GM18505 (cell line): ENCODE results near the gene NFATC1.

Experiments used
- ATAC-seq: cut with Tn5 transposase; IDR thresholded peaks from one replicate; pipeline ENCODE4 v1.9.1; 2021; ENCODE audit not compliant: unreplicated experiment
- POLR2A ChIP-seq: IDR thresholded peaks from 4 replicates; pipeline ENCODE4 v1.6.1; 2011; ENCODE audit warnings: borderline replicate concordance; ENCODE audit not compliant: insufficient read depth, insufficient read length; ENCODE audit errors: extremely low read depth

The NFATC1 gene

DNA sequence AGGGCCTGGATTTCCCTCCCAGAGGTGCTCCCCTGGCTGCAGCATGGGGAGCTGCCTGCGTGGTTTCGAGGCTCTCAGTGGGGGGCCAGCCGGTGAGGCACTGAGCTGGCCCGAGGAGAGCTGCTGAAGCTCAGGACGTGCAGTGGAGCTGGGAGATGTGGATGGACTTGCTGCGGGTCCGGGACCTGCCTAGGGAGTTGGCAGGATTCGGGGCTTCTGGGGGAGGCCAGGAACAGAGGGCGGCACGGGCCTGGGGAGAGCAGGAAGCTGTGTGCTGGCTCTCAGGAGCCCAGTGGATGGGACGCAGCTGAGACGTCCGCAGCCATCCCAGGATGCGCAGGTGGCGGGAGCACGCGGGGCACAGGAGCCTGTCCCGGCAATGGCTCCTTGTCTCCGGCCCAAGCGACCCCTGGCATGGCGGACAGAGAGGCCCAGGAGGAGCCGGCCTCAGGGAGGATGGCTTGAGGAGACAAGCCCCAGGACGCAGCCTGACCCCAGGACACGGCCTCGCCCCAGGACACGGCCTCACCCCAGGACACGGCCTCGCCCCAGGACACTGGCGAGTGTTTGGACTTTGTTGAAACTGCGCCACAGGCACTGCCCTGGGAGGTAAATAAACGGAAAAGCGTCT is 116.1 kb downstream of the NFATC1 start:
- ATAC-seq, result no peak
- no peak for TF ChIP-seq POLR2A

DNA sequence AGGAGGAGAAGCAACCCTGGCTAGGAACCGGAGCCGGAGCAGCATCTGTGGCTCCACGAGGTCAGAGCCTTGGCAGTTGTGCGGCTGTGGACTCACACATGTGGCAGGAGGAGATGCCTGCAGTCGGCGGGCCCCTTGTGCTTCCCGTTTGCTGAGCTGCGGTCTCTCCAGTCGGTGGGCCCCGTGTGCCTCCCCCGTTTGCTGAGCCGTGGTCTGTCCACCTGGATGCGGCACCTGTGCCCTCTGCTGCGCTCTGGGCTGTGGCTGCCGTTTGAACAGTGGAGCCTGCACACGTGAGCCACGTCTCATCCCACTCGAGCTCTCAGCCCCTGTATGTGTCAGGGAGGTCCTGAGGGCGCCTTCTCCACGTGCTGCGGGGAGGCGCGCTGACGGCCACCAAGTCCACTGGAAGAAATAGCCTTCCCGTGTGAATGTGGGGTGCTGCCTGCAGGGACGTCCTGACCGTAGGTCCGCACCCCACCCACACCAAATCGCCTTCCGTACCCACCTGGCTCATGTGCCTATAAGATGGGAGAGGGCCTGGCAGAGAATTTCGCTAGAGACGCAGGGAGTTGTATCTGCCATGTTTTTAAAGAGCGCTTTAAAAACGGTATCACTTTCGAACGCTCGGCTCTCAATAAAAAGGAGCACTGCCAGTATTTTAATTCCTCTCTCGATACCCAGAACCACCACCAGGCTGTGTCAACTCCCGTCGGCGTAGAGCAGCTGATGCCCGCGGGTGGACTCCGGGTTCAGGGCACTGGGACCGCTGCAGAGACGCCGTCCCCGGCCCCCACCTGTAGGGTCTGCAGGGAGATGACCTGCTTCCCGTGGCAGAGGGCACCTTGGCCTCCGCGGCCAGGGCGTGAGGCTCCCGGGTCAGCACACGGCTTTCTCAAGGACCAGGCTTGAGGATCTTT is 117.0 kb downstream of the NFATC1 start:
- no peak for TF ChIP-seq POLR2A
- ATAC-seq, result no peak

DNA sequence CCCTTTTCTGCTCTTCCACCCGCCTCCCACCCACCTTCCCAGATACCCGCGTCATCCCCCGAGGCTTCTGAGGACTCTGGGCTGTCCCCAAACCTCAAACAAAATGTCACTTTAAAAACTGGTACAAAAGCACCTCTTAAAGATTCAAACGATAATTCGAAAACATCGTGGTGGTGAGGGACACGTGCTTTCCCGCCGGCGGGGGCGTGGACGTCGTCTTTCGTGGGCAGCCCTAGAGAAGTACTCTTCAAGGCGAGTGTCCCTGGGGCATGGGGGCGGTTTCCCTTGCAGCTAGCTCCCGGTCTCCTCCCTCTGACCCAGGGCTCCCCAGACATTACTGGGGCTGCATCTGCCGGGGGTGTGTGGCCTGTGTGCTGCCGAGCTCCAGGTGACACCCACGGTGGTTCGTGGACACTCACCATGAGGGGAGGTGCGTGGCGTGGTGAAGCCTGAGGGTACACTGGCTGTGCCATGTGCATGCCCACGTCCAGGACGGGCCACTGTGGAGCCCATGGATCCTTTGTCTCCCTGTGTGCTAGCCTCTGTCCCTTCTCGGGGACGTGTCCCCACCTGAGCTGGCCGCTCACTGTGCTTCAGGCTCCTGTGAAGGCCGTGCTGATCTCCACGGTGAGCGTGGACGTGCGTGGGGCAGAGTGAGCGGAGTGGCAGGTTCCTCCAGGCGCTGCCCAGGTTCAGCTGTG is 117.8 kb downstream of the NFATC1 start:
- no peak for TF ChIP-seq POLR2A
- ATAC-seq, result no peak

DNA sequence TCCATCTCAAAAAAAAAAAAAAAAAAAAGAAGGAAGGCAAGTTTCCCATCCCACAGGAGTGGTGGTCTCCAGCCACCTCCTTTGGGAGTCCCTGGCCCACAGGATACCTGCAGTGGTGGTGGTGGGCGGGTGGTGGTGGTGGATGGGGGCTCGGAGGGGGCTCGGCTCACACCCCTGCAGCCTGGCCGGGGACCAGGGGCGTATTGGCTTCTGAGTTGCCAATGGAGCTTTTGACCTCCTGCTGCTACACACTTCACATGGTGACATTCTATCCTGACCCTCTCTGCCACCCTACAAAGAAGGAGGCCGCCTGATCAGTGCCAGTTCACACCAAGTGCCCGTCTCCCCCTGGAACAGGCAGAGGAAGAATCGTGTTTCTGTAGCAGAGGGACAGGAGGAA is 119.6 kb downstream of the NFATC1 start:
- no peak for ATAC-seq
- TF ChIP-seq POLR2A, result no peak

DNA sequence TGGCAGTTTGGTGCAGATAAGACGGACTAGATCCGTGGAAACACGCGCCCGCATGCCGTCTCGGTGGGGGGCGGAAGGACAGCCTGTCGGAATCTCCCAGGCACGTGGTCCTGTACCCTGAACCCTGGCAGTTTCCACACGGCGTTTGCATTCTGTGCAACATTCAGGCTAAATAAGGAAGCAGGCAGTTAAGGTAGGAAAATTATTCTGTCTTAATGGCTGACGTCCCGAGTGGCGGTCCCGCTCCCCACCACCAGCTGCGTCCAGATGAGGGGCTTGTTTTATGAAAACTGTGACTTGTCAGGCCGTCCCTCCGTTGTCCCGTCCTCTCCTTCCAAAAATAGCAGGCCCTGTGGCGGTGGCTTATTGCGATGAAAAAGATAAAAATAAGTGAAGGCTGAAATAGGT is 120.2 kb downstream of the NFATC1 start:
- ATAC-seq, result no peak
- TF ChIP-seq POLR2A, result no peak

DNA sequence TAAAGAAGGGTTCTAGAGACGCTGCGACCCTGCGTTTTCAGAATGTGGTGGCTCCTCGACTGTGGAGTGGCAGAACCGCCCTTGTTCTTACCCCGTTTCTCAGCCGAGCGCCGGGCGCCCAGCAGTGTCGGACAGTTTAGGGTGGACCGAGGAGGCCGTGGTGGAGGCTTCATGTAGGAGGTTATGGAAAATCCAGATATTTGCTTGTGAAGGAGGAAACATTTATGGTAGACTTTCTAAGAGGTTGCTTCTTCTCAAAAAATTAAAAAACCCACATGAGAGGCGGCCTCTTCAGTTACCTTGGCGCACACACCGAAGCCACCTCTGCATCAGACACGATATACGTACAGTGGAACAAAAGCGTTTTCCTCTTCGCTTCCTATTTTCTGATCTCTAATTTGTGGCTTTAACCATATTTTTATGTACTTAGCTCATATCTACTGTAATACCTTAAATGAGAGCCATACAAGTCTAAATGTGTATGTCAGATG is 120.8 kb downstream of the NFATC1 start:
- ATAC-seq, result no peak
- TF ChIP-seq POLR2A, result no peak

DNA sequence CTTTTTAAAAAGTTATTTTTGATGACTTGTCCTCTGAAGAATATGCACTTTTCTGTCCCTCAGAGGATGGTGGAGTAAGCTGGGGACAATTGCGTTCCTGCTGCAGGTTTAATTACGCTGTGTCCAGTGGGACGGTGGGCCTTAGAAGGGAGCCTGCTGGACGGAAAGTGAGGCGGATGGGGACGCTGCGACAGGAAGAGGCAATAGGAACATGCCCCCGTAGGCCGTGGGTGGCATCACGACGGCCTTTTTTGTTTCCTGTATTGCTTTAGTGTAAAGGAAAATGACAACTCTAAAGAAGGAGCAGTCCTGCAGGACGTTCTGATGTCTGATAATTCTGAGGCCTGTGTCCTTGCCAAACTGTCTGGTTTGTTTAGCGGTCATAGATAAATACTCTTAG is 121.6 kb downstream of the NFATC1 start:
- TF ChIP-seq POLR2A, result no peak
- no peak for ATAC-seq

DNA sequence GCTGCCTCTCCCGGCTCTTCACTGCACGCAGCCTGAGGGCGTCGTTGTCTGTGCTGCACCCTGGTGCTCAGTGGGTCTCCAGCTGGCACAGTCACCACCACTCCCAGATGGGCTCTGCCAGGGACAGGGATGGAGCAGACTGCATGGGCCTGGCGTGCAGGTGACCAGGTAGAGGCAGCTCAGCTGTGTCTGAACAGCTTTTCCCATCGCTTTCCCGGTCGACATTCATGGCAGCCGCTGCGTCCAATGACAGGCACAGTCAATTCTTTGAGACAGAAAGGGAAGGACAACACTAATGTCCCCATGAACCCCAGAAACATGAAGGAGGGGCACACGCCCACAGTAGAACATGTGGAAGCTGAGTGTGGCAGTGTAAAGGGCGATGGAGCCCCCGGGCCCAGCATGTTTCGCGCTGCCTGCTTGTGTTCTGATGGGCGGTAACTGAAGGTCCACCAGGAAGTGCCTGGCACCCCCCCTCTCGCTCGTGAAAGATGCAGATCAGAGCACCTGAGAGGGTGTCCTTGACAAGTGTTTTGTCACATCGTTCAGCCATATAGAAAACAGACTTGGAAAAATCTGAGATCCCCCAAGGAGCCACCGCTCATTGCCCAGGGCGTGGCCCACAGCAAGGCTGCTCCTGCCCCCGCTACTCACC is 122.4 kb downstream of the NFATC1 start:
- TF ChIP-seq POLR2A, result no peak
- ATAC-seq, result no peak

DNA sequence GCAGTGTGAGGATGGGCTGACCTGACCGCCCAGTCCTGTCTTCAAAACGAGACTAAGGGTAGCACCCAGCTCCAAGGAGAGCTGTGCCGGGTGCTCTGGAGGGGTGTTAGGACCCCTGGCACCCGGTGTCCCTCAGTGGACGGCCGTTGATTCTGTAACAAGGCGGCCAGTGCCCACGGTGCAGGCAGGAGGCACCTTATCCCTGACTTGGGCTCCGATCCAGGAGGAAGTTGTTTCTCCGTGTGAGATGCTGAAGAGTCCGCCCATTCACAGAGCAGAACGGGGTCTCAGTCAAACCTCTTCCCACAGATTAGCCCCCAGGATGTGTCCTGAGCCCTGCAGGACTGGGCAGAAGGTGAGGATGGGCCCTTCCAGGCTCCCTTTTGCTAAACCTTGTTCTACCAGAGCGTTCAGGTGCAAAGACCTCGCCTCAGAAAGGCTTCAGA is 123.0 kb downstream of the NFATC1 start:
- no peak for TF ChIP-seq POLR2A
- ATAC-seq, result no peak

DNA sequence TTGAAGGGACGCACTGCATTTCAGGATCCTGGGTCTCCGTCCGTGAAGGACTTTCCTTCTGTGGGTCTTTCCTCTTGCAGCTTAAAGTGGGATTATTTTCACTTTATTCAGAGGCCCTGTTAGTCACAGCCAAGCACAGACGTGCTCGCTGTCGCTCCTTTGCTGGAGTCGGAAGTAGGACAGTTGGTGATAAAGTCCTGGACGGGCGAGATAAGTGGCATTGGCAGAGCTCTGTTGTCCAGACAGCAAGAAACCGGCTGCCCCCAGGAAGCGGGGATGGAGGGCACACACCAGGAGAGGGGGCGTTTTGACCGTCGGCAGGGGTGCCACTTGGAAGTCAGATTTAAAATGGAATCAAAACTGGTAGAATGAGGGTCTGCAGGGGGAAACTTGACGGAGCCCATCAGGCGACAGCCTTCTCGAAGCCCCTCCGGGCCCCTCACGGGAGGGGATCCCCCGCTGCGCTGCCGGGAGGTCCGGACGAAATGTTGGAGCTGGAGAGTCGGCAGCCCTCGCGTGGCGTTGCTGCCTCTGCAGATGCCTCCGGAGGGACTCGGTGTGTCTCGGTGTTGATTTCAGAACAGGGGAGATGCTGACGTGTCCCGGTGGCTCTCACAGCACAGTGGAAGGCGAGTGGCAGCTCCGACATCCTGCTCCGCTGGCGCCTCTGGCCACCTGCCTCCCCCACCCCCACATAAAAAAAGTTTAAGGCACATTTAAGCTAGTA is 124.2 kb downstream of the NFATC1 start:
- TF ChIP-seq POLR2A, result no peak
- no peak for ATAC-seq

DNA sequence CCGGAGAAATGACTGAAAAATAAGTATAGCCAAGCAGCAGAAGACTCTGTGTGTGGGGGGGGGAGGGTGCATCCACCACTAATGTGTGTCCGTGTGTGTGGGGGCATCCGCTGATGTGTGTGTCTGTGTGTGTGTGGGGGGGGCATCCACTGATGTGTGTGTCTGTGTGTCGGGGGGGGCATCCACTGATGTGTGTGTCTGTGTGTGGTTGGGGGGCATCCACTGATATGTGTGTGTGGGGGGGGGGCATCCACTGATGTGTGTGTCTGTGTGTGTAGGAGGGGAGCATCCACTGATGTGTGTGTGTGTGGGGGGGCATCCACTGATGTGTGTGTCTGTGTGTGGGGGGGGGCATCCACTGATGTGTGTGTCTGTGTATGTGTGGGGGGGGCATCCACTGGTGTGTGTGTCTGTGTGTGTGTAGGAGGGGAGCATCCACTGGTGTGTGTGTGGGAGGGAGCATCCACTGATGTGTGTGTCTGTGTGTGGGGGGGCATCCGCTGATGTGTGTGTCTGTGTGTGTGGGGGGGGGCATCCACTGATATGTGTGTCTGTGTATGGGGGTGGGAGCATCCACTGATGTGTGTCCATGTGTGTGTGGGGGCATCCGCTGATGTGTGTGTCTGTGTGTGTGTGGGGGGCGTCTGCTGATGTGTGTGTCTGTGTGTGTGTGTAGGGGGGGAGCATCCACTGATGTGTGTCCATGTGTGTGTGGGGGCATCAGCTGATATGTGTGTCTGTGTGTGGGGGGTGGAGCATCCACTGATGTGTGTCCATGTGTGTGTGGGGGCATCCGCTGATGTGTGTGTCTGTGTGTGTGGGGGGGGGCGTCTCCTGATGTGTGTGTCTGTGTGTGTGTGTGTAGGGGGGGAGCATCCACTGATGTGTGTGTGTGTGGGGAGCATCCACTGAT is 125.0 kb downstream of the NFATC1 start:
- no peak for ATAC-seq
- TF ChIP-seq POLR2A, result no peak
